NCI-H460 (cell line): ENCODE results near the gene PRKACA. TPM values are rescaled to one million over a fixed set of nuclear protein-coding genes. Genes with fewer than 3 reads are reported as not detected.
"Not testable (repeated sequence)": the region's sequence is repeated elsewhere in the genome, so short reads cannot be mapped to it uniquely, and the experiment has no call there.

Experiments
- DNase-seq: peaks from one replicate; pipeline ENCODE4 v3.0.0-alpha.2; 2016; ENCODE audit warnings: low read depth; ENCODE audit errors: extremely low read depth
- total RNA-seq: library from RNA; depleted of rRNA; stranded (reverse); fragments of >200 nt; shearing (Covaris generic); gene quantifications from 2 replicates; pipeline ENCODE4 v1.2.3, GENCODE V29; 2014; rRNA removed

PRKACA gene
- total RNA-seq, 1 experiment from 2014 or later, result 14.4 TPM

- DNase-seq, result no peak
Observed at GRCh38 chr19:14052470-14052869, 65.1 kb downstream of the PRKACA start.

- DNase-seq, result no peak
Observed at GRCh38 chr19:14051980-14052379, 65.6 kb downstream of the PRKACA start.

- DNase-seq, result not testable (repeated sequence)
Observed at GRCh38 chr19:14050961-14051360, 66.6 kb downstream of the PRKACA start.

- no peak for DNase-seq
Observed at GRCh38 chr19:14050512-14050911, 67.0 kb downstream of the PRKACA start.

- DNase-seq, result peak; percentile 17
Observed at GRCh38 chr19:14048443-14049153, 69.0 kb downstream of the PRKACA start.

- not testable (repeated sequence) for DNase-seq
Observed at GRCh38 chr19:14047866-14048265, 69.7 kb downstream of the PRKACA start.

GRCh38 chr19:14042659-14043608 is 74.6 kb downstream of the PRKACA start:
- peak; percentile 72 for DNase-seq

Other genes with a start within 250 kb of the PRKACA start
- not detected in 2 replicates for gene NANOS3, start 240.6 kb downstream of the PRKACA start, total RNA-seq
- 0.50 TPM in 1 of 2 replicates, not detected in the other for gene BRME1, start 211.6 kb downstream of the PRKACA start, total RNA-seq
- 13.8 and 15.5 TPM in 2 replicates for gene CC2D1A, start 211.6 kb downstream of the PRKACA start, total RNA-seq
- gene PODNL1, start 179.3 kb downstream of the PRKACA start, total RNA-seq, result not detected in 2 replicates
- 11.6 and 16.8 TPM in 2 replicates for gene DCAF15, start 165.3 kb downstream of the PRKACA start, total RNA-seq
- 2.0 and 2.1 TPM in 2 replicates for gene RFX1, start 111.4 kb downstream of the PRKACA start, total RNA-seq
- gene RLN3, start 89.6 kb downstream of the PRKACA start, total RNA-seq, result not detected in 2 replicates
- gene IL27RA, start 86.0 kb downstream of the PRKACA start, total RNA-seq, result 5.1 and 5.6 TPM in 2 replicates
- gene PALM3, start 55.7 kb downstream of the PRKACA start, total RNA-seq, result not detected in 2 replicates
- gene MISP3, start 45.0 kb downstream of the PRKACA start, total RNA-seq, result 2.6 and 4.0 TPM in 2 replicates
- gene C19orf67, start 32.0 kb downstream of the PRKACA start, total RNA-seq, result not detected in 2 replicates
- gene SAMD1, start 27.0 kb downstream of the PRKACA start, total RNA-seq, result 26.3 and 29.5 TPM in 2 replicates
- 13.2 and 15.9 TPM in 2 replicates for gene ASF1B, start 18.8 kb upstream of the PRKACA start, total RNA-seq
- gene ADGRL1, start 88.4 kb upstream of the PRKACA start, total RNA-seq, result 5.8 and 6.2 TPM in 2 replicates